PC-9 (cell line): Measurements from ENCODE around the gene CDH15.

Experiments used
- CTCF ChIP-seq: fragments of 200-600 bp; sonication (generic); conservative IDR thresholded peaks from 2 replicates; pipeline ENCODE4 v1.6.1; 2017; ENCODE audit warnings: mixed run types, antibody characterized with exemption, mild to moderate bottlenecking, moderate library complexity
- EZH2 ChIP-seq: fragments of 200-600 bp; sonication (generic); IDR thresholded peaks from 2 replicates; pipeline ENCODE4 v1.8.0; 2017; ENCODE audit warnings: antibody characterized with exemption, low read depth

- no peak for TF ChIP-seq CTCF
- TF ChIP-seq EZH2 = no peak
Measured at GRCh38 chr16:89130448-89130847, 41.1 kb upstream of the CDH15 start.
